ENCODE measurements around the gene GRK3.
A peak's percentile ranks its signal among the peaks of the same experiment; 100 is the strongest.

The GRK3 gene

GRCh38 chr22:25714070-25714469 is 149.6 kb downstream of the GRK3 start:
- no peak for DNase-seq
- TF ChIP-seq GATA1 (IDR thresholded peaks at IDR 0.05; ENCODE audit: low read depth, low read length), result no peak
- TF ChIP-seq POLR2A (IDR thresholded peaks at IDR 0.05; ENCODE audit: low read length), result no peak

GRCh38 chr22:25714739-25715138 is 150.3 kb downstream of the GRK3 start:
- no peak for DNase-seq
- no peak for TF ChIP-seq GATA1 (IDR thresholded peaks at IDR 0.05; ENCODE audit: low read depth, low read length)
- TF ChIP-seq POLR2A (IDR thresholded peaks at IDR 0.05; ENCODE audit: low read length), result no peak

- TF ChIP-seq GATA1 (IDR thresholded peaks at IDR 0.05; ENCODE audit: low read depth, low read length), result no peak
- no peak for TF ChIP-seq POLR2A (IDR thresholded peaks at IDR 0.05; ENCODE audit: low read length)
- no peak for DNase-seq
These were observed 152.2 kb downstream of the GRK3 start for GRCh38 chr22:25716637-25717036.

- TF ChIP-seq GATA1 (IDR thresholded peaks at IDR 0.05; ENCODE audit: low read depth, low read length) (no peak), POLR2A (IDR thresholded peaks at IDR 0.05; ENCODE audit: low read length) (no peak)
- DNase-seq, result no peak
These were observed 153.8 kb downstream of the GRK3 start for GRCh38 chr22:25718135-25718840.

GRCh38 chr22:25722223-25722622 is 157.7 kb downstream of the GRK3 start:
- DNase-seq, result no peak
- no peak for TF ChIP-seq GATA1 (IDR thresholded peaks at IDR 0.05; ENCODE audit: low read depth, low read length)
- no peak for TF ChIP-seq POLR2A (IDR thresholded peaks at IDR 0.05; ENCODE audit: low read length)

- no peak for TF ChIP-seq GATA1 (IDR thresholded peaks at IDR 0.05; ENCODE audit: low read depth, low read length)
- no peak for TF ChIP-seq POLR2A (IDR thresholded peaks at IDR 0.05; ENCODE audit: low read length)
- peak; percentile 45 to 69 for DNase-seq
These were observed 158.2 kb downstream of the GRK3 start for GRCh38 chr22:25722626-25723025.

- DNase-seq, result peak; percentile 81 to 84
- TF ChIP-seq POLR2A (IDR thresholded peaks at IDR 0.05; ENCODE audit: low read length), result no peak
- TF ChIP-seq GATA1 (IDR thresholded peaks at IDR 0.05; ENCODE audit: low read depth, low read length), result no peak
These were observed 161.8 kb downstream of the GRK3 start for GRCh38 chr22:25726241-25726640.

- DNase-seq, result peak in 1 of 2 experiments; percentile 34
- TF ChIP-seq POLR2A (IDR thresholded peaks at IDR 0.05; ENCODE audit: low read length) (no peak), GATA1 (IDR thresholded peaks at IDR 0.05; ENCODE audit: low read depth, low read length) (no peak)
These were observed 163.6 kb downstream of the GRK3 start for GRCh38 chr22:25728071-25728470.

- TF ChIP-seq POLR2A (IDR thresholded peaks at IDR 0.05; ENCODE audit: low read length), result no peak
- no peak for TF ChIP-seq GATA1 (IDR thresholded peaks at IDR 0.05; ENCODE audit: low read depth, low read length)
- no peak for DNase-seq
These were observed 164.8 kb downstream of the GRK3 start for GRCh38 chr22:25729016-25729995.

GRCh38 chr22:25735650-25736049 is 171.2 kb downstream of the GRK3 start:
- TF ChIP-seq GATA1 (IDR thresholded peaks at IDR 0.05; ENCODE audit: low read depth, low read length) (no peak), POLR2A (IDR thresholded peaks at IDR 0.05; ENCODE audit: low read length) (no peak)
- no peak for DNase-seq

GRCh38 chr22:25736378-25737011 is 172.0 kb downstream of the GRK3 start:
- DNase-seq, result no peak
- TF ChIP-seq POLR2A (IDR thresholded peaks at IDR 0.05; ENCODE audit: low read length) (no peak), GATA1 (IDR thresholded peaks at IDR 0.05; ENCODE audit: low read depth, low read length) (no peak)

- TF ChIP-seq POLR2A (IDR thresholded peaks at IDR 0.05; ENCODE audit: low read length) (no peak), GATA1 (IDR thresholded peaks at IDR 0.05; ENCODE audit: low read depth, low read length) (no peak)
These were observed 175.3 kb downstream of the GRK3 start for GRCh38 chr22:25739659-25740344.

More at GRCh38 chr22:25739659-25740344, 175.3 kb downstream of the GRK3 start:
- no peak for DNase-seq
